Measurements from ENCODE around the gene TULP4.

The TULP4 gene

DNA sequence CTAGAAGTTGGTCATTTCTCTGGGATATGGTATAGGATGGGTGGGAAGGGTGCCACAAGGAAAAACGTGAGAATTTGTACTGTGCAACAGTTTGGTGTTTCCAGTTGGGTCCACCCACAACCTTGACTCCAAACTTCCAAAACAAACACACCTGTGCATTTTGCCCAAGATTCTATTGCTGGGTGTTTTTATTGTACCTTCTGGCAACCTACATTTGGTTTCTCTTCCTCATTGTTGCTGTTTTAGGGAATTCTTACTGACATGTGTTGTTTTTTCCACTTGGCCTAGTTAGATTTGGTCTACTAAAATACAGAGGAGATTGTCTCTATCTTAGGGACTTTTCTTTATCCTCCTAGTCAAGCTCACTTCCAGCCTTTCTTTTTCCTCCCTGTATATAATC lies 16.7 kb downstream of the TULP4 start:
- TF ChIP-seq, protein P1, sequence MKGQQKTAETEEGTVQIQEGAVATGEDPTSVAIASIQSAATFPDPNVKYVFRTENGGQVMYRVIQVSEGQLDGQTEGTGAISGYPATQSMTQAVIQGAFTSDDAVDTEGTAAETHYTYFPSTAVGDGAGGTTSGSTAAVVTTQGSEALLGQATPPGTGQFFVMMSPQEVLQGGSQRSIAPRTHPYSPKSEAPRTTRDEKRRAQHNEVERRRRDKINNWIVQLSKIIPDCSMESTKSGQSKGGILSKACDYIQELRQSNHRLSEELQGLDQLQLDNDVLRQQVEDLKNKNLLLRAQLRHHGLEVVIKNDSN (IDR thresholded peaks at IDR 0.05) = no peak
- TF ChIP-seq TEAD4 (IDR thresholded peaks at IDR 0.05) (no peak), EGR1 (IDR thresholded peaks at IDR 0.05) (no peak), CREB1 (IDR thresholded peaks at IDR 0.05; ENCODE audit: low read depth) (no peak), FOXM1 (IDR thresholded peaks at IDR 0.05; ENCODE audit: borderline replicate concordance, low read depth) (no peak), RAD21 (IDR thresholded peaks at IDR 0.05; ENCODE audit: low read depth) (no peak), ZBTB7A (IDR thresholded peaks at IDR 0.05; ENCODE audit: low read depth) (no peak), TAF1 (IDR thresholded peaks at IDR 0.05; ENCODE audit: low read depth) (no peak), TCF12 (IDR thresholded peaks at IDR 0.05; ENCODE audit: low read depth) (no peak), CEBPB (IDR thresholded peaks at IDR 0.05) (no peak), REST (IDR thresholded peaks at IDR 0.05; ENCODE audit: low read depth) (no peak), NFIC (IDR thresholded peaks at IDR 0.05) (no peak), EP300 (IDR thresholded peaks at IDR 0.05; ENCODE audit: borderline replicate concordance) (no peak), YY1 (IDR thresholded peaks at IDR 0.05; ENCODE audit: low read depth) (no peak)
- TF ChIP-seq, protein P2, sequence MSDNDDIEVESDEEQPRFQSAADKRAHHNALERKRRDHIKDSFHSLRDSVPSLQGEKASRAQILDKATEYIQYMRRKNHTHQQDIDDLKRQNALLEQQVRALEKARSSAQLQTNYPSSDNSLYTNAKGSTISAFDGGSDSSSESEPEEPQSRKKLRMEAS (IDR thresholded peaks at IDR 0.05) = no peak

- no peak for TF ChIP-seq ZBTB7A (IDR thresholded peaks at IDR 0.05; ENCODE audit: low read depth)
- TF ChIP-seq NFIC (IDR thresholded peaks at IDR 0.05) = no peak
- no peak for TF ChIP-seq FOXM1 (IDR thresholded peaks at IDR 0.05; ENCODE audit: borderline replicate concordance, low read depth)
- TF ChIP-seq, protein P1 (IDR thresholded peaks at IDR 0.05) = no peak
- TF ChIP-seq RAD21 (IDR thresholded peaks at IDR 0.05; ENCODE audit: low read depth) = no peak
- TF ChIP-seq TCF12 (IDR thresholded peaks at IDR 0.05; ENCODE audit: low read depth) = no peak
- TF ChIP-seq REST (IDR thresholded peaks at IDR 0.05; ENCODE audit: low read depth) = no peak
- no peak for TF ChIP-seq YY1 (IDR thresholded peaks at IDR 0.05; ENCODE audit: low read depth)
- no peak for TF ChIP-seq TAF1 (IDR thresholded peaks at IDR 0.05; ENCODE audit: low read depth)
- TF ChIP-seq CREB1 (IDR thresholded peaks at IDR 0.05; ENCODE audit: low read depth) = no peak
- TF ChIP-seq TEAD4 (IDR thresholded peaks at IDR 0.05) = no peak
- no peak for TF ChIP-seq EGR1 (IDR thresholded peaks at IDR 0.05)
- TF ChIP-seq EP300 (IDR thresholded peaks at IDR 0.05; ENCODE audit: borderline replicate concordance) = no peak
- no peak for TF ChIP-seq CEBPB (IDR thresholded peaks at IDR 0.05)
- TF ChIP-seq, protein P2 (IDR thresholded peaks at IDR 0.05) = no peak
Observed at GRCh38 chr6:158329531-158329930, 17.3 kb downstream of the TULP4 start.

DNA sequence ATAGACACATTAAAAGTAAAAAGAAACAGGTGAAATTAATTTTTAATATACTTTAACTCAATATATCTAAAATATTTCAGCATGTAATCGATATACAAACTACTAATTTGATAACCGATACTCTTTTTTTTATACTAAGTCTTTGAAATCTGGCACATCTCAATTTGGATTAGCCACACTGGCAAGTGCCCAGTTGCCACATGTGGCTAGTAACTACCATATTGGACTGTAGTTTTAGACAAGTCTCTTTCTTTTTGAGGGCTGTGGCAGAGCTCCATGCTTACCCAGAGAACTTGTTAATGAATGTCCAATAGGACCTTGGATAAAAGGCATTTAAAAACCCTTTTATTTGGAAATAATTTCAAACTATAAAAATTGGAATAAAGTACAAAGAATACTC lies 17.8 kb downstream of the TULP4 start:
- TF ChIP-seq YY1 (IDR thresholded peaks at IDR 0.05; ENCODE audit: low read depth) (no peak), CREB1 (IDR thresholded peaks at IDR 0.05; ENCODE audit: low read depth) (no peak), EGR1 (IDR thresholded peaks at IDR 0.05) (no peak), REST (IDR thresholded peaks at IDR 0.05; ENCODE audit: low read depth) (no peak), FOXM1 (IDR thresholded peaks at IDR 0.05; ENCODE audit: borderline replicate concordance, low read depth) (no peak), ZBTB7A (IDR thresholded peaks at IDR 0.05; ENCODE audit: low read depth) (no peak), CEBPB (IDR thresholded peaks at IDR 0.05) (no peak), TAF1 (IDR thresholded peaks at IDR 0.05; ENCODE audit: low read depth) (no peak)
- TF ChIP-seq, protein P2 (IDR thresholded peaks at IDR 0.05) = no peak

DNA sequence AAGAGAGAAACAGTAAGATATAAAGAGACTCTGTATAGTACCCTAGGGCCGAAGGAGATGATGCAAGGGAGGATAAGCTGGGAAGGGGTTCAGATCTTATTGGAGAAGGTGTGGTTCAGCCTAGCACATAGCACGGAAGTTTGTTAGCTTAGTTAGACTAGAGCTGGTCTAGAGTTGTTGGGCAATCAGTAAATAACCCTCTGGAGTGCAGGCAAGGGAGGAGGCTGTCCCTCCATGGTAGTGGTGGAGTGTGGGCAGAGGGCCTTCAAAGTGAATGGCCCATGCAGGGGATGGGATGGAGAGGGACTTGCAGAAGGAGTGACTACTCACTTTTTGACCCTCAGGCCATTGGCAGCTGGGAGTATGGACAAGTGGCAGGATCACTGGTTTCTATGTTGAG lies 20.0 kb downstream of the TULP4 start:
- TF ChIP-seq FOXM1 (IDR thresholded peaks at IDR 0.05; ENCODE audit: borderline replicate concordance, low read depth) (no peak), EP300 (IDR thresholded peaks at IDR 0.05; ENCODE audit: borderline replicate concordance) (no peak), NFIC (IDR thresholded peaks at IDR 0.05) (no peak), EGR1 (IDR thresholded peaks at IDR 0.05) (no peak), TCF12 (IDR thresholded peaks at IDR 0.05; ENCODE audit: low read depth) (no peak), TEAD4 (IDR thresholded peaks at IDR 0.05) (no peak), RAD21 (IDR thresholded peaks at IDR 0.05; ENCODE audit: low read depth) (no peak), ZBTB7A (IDR thresholded peaks at IDR 0.05; ENCODE audit: low read depth) (no peak), CREB1 (IDR thresholded peaks at IDR 0.05; ENCODE audit: low read depth) (no peak), YY1 (IDR thresholded peaks at IDR 0.05; ENCODE audit: low read depth) (no peak), REST (IDR thresholded peaks at IDR 0.05; ENCODE audit: low read depth) (no peak), CEBPB (IDR thresholded peaks at IDR 0.05) (no peak), TAF1 (IDR thresholded peaks at IDR 0.05; ENCODE audit: low read depth) (no peak)
- TF ChIP-seq, protein P1 (IDR thresholded peaks at IDR 0.05) = no peak
- TF ChIP-seq, protein P2 (IDR thresholded peaks at IDR 0.05) = no peak
